Measurements from ENCODE around the gene HCFC2. TPM values are rescaled to one million over a fixed set of nuclear protein-coding genes. Genes with fewer than 3 reads are reported as not detected.

The HCFC2 gene
- total and polyA plus RNA-seq, 9 of the 15 experiments (the other 6 are each of a cell fraction or from before 2014, with no cell fraction given) = 1.2 to 6.5 (median 3.8) TPM

DNA sequence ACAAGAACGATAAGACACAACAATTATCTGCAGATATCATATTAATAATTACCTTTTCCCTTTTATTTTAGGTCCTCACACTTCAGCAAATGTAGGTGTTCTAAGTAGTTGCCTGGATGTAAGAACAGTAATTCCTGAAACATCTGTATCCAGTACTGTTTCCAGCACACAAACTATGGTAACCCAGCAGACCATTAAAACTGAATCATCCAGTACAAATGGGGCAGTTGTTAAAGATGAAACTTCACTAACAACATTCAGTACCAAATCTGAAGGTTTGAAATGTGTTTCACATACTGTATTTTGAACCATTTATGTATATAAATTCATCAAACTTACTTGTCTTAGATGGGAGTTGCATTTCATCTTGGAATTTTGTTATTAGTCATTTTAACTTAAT is 31.0 kb downstream of the HCFC2 start:
- Histone ChIP-seq H3K4me1 (replicated peaks in 1 of 2; ENCODE audit: control insufficient read depth in 2 of 2, insufficient read depth in 2 of 2, low read length in 2 of 2) (peaks cover 0 to 2% of the 10 kb centered on the region in 2 experiments; a peak in 1 of 5 replicates), H4K20me1 (replicated peaks; ENCODE audit: control insufficient read depth, insufficient read depth, low read length) (no peaks in the 10 kb centered on the region), H2AFZ (ENCODE audit: low read depth, low read length) (no peak overlapping the region), H3K4me3 (no peak overlapping the region), H3K36me3 (ENCODE audit: control insufficient read depth, insufficient read depth, low read length) (peaks cover 30% of the 10 kb centered on the region; the same call in 2 of the 3 replicates), H3K9me1 (ENCODE audit: control insufficient read depth, insufficient read depth, low read length) (no peaks in the 10 kb centered on the region), H3K9ac (ENCODE audit: insufficient read depth in 1 of 2, low read depth in 2 of 2, low read length in 2 of 2) (no peak overlapping the region), H3K79me2 (ENCODE audit: control insufficient read depth, insufficient read depth, low read length) (no peaks in the 10 kb centered on the region), H3K9me3 (replicated peaks; ENCODE audit: control insufficient read depth, insufficient read depth, low read depth, low read length) (no peaks in the 10 kb centered on the region), H3K4me2 (ENCODE audit: insufficient read depth, low read length) (no peak overlapping the region), H3K27ac (ENCODE audit: extremely low read depth, low read depth, low read length) (no peak overlapping the region), H3K27me3 (ENCODE audit: control insufficient read depth in 2 of 2, insufficient read depth in 2 of 2, low read length in 2 of 2) (no peaks in the 10 kb centered on the region)
- FAIRE-seq (no peak), DNase-seq (ENCODE audit: extremely low read depth in 1 of 4, low spot score in 3 of 4) (no peak), ATAC-seq (no peak)
- intact Hi-C loops (cut with micrococcal nuclease) = loop anchor here (1.0 kb wide), 1 partner anchor 20 kb away; no protein-coding TSS in a partner anchor
- WGBS (ENCODE audit: insufficient coverage, low coverage, missing lambda C conversion rate) = 35% methylated on average over 1 of the region's 1 CpG
- in situ Hi-C loops (cut with MboI) = no loop called here
- TF ChIP-seq CBX2 (IDR thresholded peaks at IDR 0.05; ENCODE audit: insufficient read depth, low read length, poor library complexity, severe bottlenecking) = no peak
- no peak for TF ChIP-seq CC2D1A (IDR thresholded peaks at IDR 0.05)
- no TSS peak for BruUV-seq (replicated peaks)
- ChIA-PET CTCF (ENCODE audit: low intra/inter-chr PET ratio) (no interaction called here), POLR2A (no interaction called here)

DNA sequence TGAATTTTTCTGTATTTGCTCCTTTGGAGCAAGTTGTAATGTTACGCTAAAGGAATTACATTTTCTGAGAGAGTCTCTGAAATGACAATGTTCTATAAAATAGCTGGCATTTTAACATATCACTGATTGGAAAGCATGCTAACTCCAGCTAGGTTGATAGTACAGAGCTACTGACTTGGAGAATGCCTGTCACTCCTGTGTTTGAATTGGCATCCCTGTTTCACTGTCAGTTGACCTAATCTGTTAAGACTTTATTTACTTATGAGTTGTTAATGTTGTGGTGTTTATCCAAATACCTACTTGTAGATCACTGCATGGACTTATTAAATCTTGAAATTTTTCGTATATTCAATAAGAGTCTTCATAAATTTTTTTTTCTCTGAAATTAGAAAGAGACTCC is 33.6 kb downstream of the HCFC2 start:
- 68% methylated on average over 2 of the region's 2 CpGs for WGBS (ENCODE audit: insufficient coverage, low coverage, missing lambda C conversion rate)
- CTCF ChIA-PET (ENCODE audit: low intra/inter-chr PET ratio) = no interaction called here
- Histone ChIP-seq H3K9me3 (replicated peaks; ENCODE audit: control insufficient read depth, insufficient read depth, low read depth, low read length) (no peaks in the 10 kb centered on the region), H3K4me3 (no peak overlapping the region), H3K27me3 (ENCODE audit: control insufficient read depth in 2 of 2, insufficient read depth in 2 of 2, low read length in 2 of 2) (no peaks in the 10 kb centered on the region), H3K9me1 (ENCODE audit: control insufficient read depth, insufficient read depth, low read length) (no peaks in the 10 kb centered on the region), H3K4me1 (replicated peaks in 1 of 2; ENCODE audit: control insufficient read depth in 2 of 2, insufficient read depth in 2 of 2, low read length in 2 of 2) (no peaks in the 10 kb centered on the region), H3K27ac (ENCODE audit: extremely low read depth, low read depth, low read length) (no peak overlapping the region), H3K9ac (ENCODE audit: insufficient read depth in 1 of 2, low read depth in 2 of 2, low read length in 2 of 2) (no peak overlapping the region), H3K4me2 (ENCODE audit: insufficient read depth, low read length) (no peak overlapping the region), H4K20me1 (replicated peaks; ENCODE audit: control insufficient read depth, insufficient read depth, low read length) (no peaks in the 10 kb centered on the region), H2AFZ (ENCODE audit: low read depth, low read length) (no peak overlapping the region), H3K79me2 (ENCODE audit: control insufficient read depth, insufficient read depth, low read length) (no peaks in the 10 kb centered on the region), H3K36me3 (ENCODE audit: control insufficient read depth, insufficient read depth, low read length) (peaks cover 24% of the 10 kb centered on the region; the same call in 2 of the 3 replicates)
- ATAC-seq (no peak), FAIRE-seq (no peak), DNase-seq (ENCODE audit: extremely low read depth in 1 of 4, low spot score in 3 of 4) (no peak)
- in situ Hi-C loops (cut with MboI) = no loop called here
- BruUV-seq (replicated peaks) = no TSS peak
- TF ChIP-seq HNRNPL (IDR thresholded peaks at IDR 0.05; ENCODE audit: low read depth, low read length) = no peak
- TF ChIP-seq PURB (CRISPR knock-in tag; IDR thresholded peaks at IDR 0.05; ENCODE audit: low read depth) = no peak
- TF ChIP-seq POLR2H (tag; IDR thresholded peaks at IDR 0.05; ENCODE audit: low read depth) = no peak
- no peak for TF ChIP-seq BHLHE40 (IDR thresholded peaks at IDR 0.05; ENCODE audit: low read length)
- TF ChIP-seq FOXP1 (CRISPR knock-in tag; IDR thresholded peaks at IDR 0.05) = no peak
- TF ChIP-seq, protein P1, sequence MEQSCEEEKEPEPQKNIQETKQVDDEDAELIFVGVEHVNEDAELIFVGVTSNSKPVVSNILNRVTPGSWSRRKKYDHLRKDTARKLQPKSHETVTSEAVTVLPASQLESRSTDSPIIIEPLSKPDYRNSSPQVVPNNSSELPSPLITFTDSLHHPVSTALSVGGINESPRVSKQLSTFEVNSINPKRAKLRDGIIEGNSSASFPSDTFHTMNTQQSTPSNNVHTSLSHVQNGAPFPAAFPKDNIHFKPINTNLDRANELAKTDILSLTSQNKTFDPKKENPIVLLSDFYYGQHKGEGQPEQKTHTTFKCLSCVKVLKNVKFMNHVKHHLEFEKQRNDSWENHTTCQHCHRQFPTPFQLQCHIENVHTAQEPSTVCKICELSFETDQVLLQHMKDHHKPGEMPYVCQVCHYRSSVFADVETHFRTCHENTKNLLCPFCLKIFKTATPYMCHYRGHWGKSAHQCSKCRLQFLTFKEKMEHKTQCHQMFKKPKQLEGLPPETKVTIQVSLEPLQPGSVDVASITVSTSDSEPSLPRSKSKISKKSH (CRISPR knock-in tag; IDR thresholded peaks at IDR 0.05) = no peak
- no peak for TF ChIP-seq BDP1 (IDR thresholded peaks at IDR 0.05; ENCODE audit: insufficient read depth, insufficient read length)
- TF ChIP-seq ARNT (IDR thresholded peaks at IDR 0.05) = no peak
- TF ChIP-seq SREBF2 (CRISPR knock-in tag; IDR thresholded peaks at IDR 0.05) = no peak
- no peak for TF ChIP-seq ZNF184 (CRISPR knock-in tag; IDR thresholded peaks at IDR 0.05)
- no peak for TF ChIP-seq ZFP36 (IDR thresholded peaks at IDR 0.05; ENCODE audit: low read depth, low read length, partially characterized antibody)
- intact Hi-C loops (cut with micrococcal nuclease) = no loop called here
- POLR2A ChIA-PET = interaction anchor here (1.4 kb wide), 1 partner anchor 11 kb away, joined by 3 read pairs; no protein-coding TSS in a partner anchor
